Activated CD8-positive, alpha-beta memory T cell treated with anti-CD3 and anti-CD28 coated beads, Interleukin-2, amount 10 ng/mL, durations not matched to agents 7 days and 5 days (primary cell): ENCODE measurements around the gene CRYBB3. TPM values are rescaled to one million over a fixed set of nuclear protein-coding genes. Genes with fewer than 3 reads are reported as not detected.
A peak's percentile ranks its signal among the peaks of the same experiment; 100 is the strongest.
"Not testable (repeated sequence)": the region's sequence is repeated elsewhere in the genome, so short reads cannot be mapped to it uniquely, and the experiment has no call there.

ENCODE experiments used
- ATAC-seq: fragments of 150-1000 bp; cut with Tn5 transposase; one replicate; pipeline ENCODE4 v1.10.0; 2021; ENCODE audit warnings: moderate library complexity
- CTCF ChIA-PET: fragments of 350-600 bp; sonication (Branson Sonifier 250); formaldehyde crosslinking; loops from one replicate; lab custom pipeline; 2021; ENCODE audit warnings: antibody characterized with exemption; lab: Charles Lee
- DNase-seq: peaks from one replicate; pipeline ENCODE4 v3.0.0-alpha.2; 2020
- H3K27ac Mint-ChIP-seq: one replicate; pipeline ENCODE4 v1.8.0; 2021; ENCODE audit warnings: mild to moderate bottlenecking, mixed read lengths
- H3K27me3 Mint-ChIP-seq: one replicate; pipeline ENCODE4 v1.8.0; 2021; ENCODE audit warnings: mixed read lengths
- H3K36me3 Mint-ChIP-seq: one replicate; pipeline ENCODE4 v1.8.0; 2021; ENCODE audit warnings: mild to moderate bottlenecking, mixed read lengths
- H3K4me1 Mint-ChIP-seq: one replicate; pipeline ENCODE4 v1.8.0; 2021; ENCODE audit warnings: mixed read lengths
- H3K4me3 Mint-ChIP-seq: one replicate; pipeline ENCODE4 v1.8.0; 2021; ENCODE audit warnings: mild to moderate bottlenecking, moderate library complexity, mixed read lengths
- H3K9me3 Mint-ChIP-seq: one replicate; pipeline ENCODE4 v1.8.0; 2022; ENCODE audit warnings: low read depth, mixed read lengths
- total RNA-seq, 2 experiments: library from RNA; stranded (reverse); gene quantifications; one replicate each; pipeline ENCODE4 v1.2.3, GENCODE V29; 2021

The CRYBB3 gene
- total RNA-seq, 2 experiments from 2014 or later, result 0.52 TPM; not detected in 1

DNA sequence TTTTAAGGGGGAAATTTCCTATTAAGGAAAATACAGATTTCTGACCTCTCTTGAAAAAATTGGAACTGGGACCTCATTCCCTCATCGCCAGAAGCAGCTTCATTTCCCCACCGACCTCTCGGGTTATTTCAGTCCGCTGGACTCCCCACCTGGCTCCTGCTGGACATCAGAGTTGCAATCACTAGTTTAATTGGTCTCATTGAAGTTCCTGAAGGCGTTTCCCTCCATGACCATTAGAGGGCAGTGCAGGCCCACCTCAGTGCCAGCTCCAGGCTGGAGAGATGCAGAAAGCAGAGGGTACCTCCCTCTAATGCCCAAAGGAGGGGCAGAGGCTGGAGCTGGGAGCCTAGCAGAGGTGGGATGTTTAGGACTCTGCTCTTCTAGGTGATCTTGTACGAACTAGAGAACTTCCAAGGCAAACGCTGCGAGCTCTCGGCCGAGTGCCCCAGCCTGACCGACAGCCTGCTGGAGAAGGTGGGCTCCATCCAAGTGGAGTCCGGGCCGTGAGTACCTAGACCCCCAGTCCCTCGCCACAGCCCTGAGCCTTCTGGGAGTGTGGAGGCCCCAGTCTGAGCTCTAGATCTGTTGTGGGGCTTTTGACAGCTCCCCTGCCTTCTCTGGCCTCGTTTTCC is 2.7 kb downstream of the CRYBB3 start:
- Mint-ChIP-seq H3K4me1 (peaks cover 16% of the 10 kb centered on the region), H3K9me3 (no peaks in the 10 kb centered on the region), H3K36me3 (no peaks in the 10 kb centered on the region), H3K27me3 (no peaks in the 10 kb centered on the region), H3K27ac (no peak overlapping the region), H3K4me3 (no peak overlapping the region)
- ATAC-seq, result peak; percentile 57
- CTCF ChIA-PET, result interaction anchor here (0.6 to 3.4 kb wide), 30 partner anchors 9 to 1164 kb away, joined by 3 to 31 read pairs (median 4); no protein-coding TSS in a partner anchor
- peak; percentile 70 for DNase-seq

DNA sequence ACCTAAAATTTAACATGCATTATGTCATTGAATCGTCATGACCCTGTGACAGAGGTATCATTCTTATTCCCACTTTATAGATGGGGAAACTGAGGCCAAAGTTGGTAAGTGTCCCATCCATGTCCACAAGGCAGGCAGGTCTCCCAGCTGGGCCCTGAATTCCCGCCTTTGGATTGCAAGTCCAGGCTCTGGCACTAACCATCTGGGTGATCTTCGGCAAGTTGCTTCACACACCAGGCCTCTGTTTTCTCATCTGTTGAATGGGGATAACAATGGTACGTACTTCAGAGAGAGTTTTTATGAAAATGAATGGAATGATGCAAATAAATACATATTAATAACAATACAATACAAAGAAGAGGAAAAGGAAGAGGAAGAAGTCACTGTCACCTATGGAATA is 3.4 kb downstream of the CRYBB3 start:
- DNase-seq, result no peak
- H3K4me1 Mint-ChIP-seq, result peaks cover 16% of the 10 kb centered on the region
- H3K27me3 Mint-ChIP-seq, result no peaks in the 10 kb centered on the region
- no peaks in the 10 kb centered on the region for H3K9me3 Mint-ChIP-seq
- H3K4me3 Mint-ChIP-seq, result no peak overlapping the region
- CTCF ChIA-PET, result interaction anchor here (1.1 to 3.4 kb wide), 14 partner anchors 9 to 1164 kb away, joined by 3 to 31 read pairs (median 4); no protein-coding TSS in a partner anchor
- H3K36me3 Mint-ChIP-seq, result no peaks in the 10 kb centered on the region
- H3K27ac Mint-ChIP-seq, result no peak overlapping the region
- ATAC-seq, result no peak

DNA sequence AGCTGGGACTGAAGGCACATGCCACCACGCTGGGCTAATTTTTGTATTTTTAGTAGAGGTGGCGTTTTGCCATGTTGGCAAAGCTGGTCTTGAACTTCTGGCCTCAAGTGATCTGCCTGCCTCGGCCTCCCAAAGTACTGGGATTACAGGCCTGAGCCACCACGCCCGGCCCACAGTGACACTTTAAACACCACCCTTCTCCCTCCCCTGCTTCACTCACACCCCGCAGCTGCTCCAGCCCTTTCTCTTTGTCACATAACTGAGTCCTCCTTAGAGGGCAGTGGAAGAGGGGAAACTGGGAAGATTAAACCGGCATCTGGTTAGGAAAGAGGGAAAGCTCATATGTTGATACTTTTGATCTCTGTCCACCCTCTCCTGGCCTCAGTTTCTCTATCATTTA is 4.9 kb downstream of the CRYBB3 start:
- H3K36me3 Mint-ChIP-seq, result not testable (repeated sequence)

DNA sequence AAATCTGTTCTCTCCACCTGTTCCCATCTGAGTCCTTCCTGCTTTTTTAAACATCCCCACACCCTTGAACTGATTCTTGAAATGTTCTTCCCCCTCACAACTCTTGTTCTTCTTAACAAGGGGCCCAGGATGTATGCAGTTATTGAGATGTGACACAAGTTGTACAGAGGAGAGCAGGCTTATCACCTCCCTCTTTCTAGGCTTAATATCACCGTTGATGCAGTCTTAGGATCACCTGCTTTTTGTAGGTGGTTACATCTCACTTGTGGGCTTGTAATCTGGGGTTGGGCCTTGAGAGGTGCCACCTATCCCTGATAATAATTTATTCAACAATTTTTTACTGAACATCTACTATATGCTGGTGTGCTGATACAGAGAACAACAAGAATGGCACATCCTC is 6.2 kb downstream of the CRYBB3 start:
- Mint-ChIP-seq H3K9me3 (no peaks in the 10 kb centered on the region), H3K4me3 (no peak overlapping the region), H3K4me1 (peaks cover 12% of the 10 kb centered on the region), H3K36me3 (no peaks in the 10 kb centered on the region), H3K27me3 (no peaks in the 10 kb centered on the region), H3K27ac (no peak overlapping the region)
- ATAC-seq (no peak), DNase-seq (no peak)
- CTCF ChIA-PET, result no interaction called here

More for the DNA sequence above, 4.9 kb downstream of the CRYBB3 start:
- CTCF ChIA-PET, result interaction anchor here (0.6 to 1.4 kb wide), 2 partner anchors 129 to 403 kb away, joined by 3 read pairs; no protein-coding TSS in a partner anchor
- not testable (repeated sequence) for H3K27me3 Mint-ChIP-seq, H3K9me3 Mint-ChIP-seq, H3K4me3 Mint-ChIP-seq, DNase-seq, ATAC-seq, H3K27ac Mint-ChIP-seq
- peaks cover 16% of the 10 kb centered on the region for H3K4me1 Mint-ChIP-seq

DNA sequence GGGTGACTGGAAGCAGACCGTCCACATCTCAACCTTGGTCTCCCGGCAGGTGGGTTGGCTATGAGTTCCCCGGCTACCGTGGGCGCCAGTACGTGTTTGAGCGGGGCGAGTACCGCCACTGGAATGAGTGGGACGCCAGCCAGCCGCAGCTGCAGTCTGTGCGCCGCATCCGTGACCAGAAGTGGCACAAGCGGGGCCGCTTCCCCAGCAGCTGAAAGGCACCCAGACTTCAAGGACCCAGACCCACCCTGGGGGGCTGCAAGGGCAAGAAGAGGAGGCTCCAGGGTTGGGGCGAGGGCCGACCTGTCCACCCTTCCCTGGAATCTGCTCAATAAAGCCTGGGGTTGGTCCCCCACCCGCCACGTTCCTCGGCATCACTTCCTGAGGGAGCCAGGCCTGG is 7.3 kb downstream of the CRYBB3 start:
- CTCF ChIA-PET, result no interaction called here
- Mint-ChIP-seq H3K27ac (no peak overlapping the region), H3K36me3 (no peaks in the 10 kb centered on the region), H3K4me1 (peaks cover 2% of the 10 kb centered on the region), H3K4me3 (no peak overlapping the region), H3K27me3 (no peaks in the 10 kb centered on the region), H3K9me3 (no peaks in the 10 kb centered on the region)
- no peak for DNase-seq
- no peak for ATAC-seq

DNA sequence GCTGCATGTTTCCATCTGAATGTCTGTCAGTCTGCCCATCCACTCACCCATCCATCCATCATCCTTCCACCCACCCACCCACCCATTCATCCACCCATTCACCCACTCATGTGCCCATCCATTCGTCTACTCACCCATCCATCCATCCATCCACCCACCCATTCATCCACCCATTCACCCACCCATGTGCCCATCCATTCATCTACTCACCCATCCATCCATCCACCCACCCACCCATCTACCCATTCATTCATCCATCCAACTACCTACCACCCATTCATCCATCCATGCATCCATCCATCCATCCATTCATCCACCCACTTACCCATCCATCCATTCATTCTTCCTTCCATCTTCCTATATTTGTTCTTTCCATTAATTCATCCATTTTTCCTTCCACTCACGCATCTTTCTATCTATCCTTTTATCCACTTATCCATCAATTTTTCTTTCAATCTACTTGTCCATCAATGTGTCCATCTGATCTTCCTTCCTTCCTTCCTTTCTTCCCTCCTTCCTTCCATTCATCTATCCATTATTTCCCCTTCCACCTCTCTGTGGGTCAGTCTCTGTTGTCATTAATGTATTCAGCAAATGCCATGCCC is 8.0 kb downstream of the CRYBB3 start:
- no peak overlapping the region for H3K4me3 Mint-ChIP-seq
- H3K27ac Mint-ChIP-seq, result no peak overlapping the region

DNA sequence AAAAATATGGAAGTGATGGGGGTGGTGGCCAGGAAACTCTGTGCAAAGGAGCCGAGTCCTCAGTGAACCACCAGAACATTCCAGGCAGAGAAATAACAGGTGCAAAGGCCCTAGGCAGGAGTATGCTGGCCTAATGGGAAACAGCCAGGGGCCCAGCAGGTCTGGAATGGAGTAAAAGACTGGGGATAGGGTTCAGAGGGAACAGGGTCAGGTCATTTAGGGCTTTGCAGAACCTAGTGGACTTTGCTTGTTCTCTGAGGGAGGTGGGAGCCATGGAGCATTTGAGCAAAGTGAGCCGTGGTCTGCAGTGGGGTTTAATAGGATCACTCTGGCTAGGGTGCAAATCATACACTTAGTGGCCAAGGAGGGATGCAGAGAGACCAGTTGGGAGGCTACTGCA is 8.7 kb downstream of the CRYBB3 start:
- no peaks in the 10 kb centered on the region for H3K36me3 Mint-ChIP-seq
- H3K27me3 Mint-ChIP-seq, result peaks cover 3% of the 10 kb centered on the region
- DNase-seq, result no peak
- no peak for ATAC-seq
- CTCF ChIA-PET, result no interaction called here
- no peak overlapping the region for H3K4me3 Mint-ChIP-seq
- no peaks in the 10 kb centered on the region for H3K4me1 Mint-ChIP-seq
- no peaks in the 10 kb centered on the region for H3K9me3 Mint-ChIP-seq
- no peak overlapping the region for H3K27ac Mint-ChIP-seq

More for the DNA sequence above, 8.0 kb downstream of the CRYBB3 start:
- H3K36me3 Mint-ChIP-seq, result no peaks in the 10 kb centered on the region
- CTCF ChIA-PET, result no interaction called here
- H3K9me3 Mint-ChIP-seq, result no peaks in the 10 kb centered on the region
- peaks cover 3% of the 10 kb centered on the region for H3K27me3 Mint-ChIP-seq
- no peaks in the 10 kb centered on the region for H3K4me1 Mint-ChIP-seq
- no peak for DNase-seq
- ATAC-seq, result no peak

DNA sequence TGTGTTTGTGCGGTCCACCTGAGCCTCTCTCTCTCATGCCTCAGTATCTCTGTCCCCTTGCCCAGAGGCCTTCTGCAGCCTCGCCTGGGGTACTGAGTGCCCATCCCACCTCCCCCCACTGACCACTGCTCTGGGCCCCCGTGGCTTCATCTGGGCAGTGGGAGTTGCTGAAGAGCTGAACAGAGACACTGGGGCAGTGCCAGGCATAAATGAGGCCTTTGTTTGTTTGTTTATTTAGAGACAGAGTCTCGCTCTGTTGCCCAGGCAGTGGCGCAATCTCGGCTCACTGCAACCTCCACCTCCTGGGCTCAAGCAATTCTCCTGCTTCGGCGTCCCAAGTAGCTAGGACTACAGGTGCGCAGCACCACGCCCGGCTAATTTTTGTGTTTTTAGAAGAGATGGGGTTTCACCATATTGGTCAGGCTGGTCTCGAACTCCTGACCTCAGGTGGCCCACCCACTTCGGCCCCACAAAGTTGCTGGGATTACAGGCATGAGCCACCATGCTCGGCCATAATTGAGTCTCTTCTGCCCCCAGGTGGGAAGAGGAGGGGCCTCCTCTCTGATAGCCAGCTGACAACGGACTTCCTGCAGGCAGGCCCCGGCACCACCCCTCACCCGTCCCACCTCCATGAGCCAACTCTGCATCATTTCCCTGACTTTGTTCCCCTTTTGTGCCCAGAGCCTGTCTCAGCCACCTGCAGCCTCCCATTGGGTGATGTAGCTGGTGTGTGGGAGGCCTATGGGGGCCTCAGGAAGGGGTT is 9.3 kb downstream of the CRYBB3 start:
- Mint-ChIP-seq H3K27ac (no peak overlapping the region), H3K27me3 (peaks cover 5% of the 10 kb centered on the region), H3K4me3 (no peak overlapping the region), H3K9me3 (peaks cover 2% of the 10 kb centered on the region), H3K36me3 (no peaks in the 10 kb centered on the region), H3K4me1 (no peaks in the 10 kb centered on the region)
- CTCF ChIA-PET, result no interaction called here
- no peak for DNase-seq
- no peak for ATAC-seq

DNA sequence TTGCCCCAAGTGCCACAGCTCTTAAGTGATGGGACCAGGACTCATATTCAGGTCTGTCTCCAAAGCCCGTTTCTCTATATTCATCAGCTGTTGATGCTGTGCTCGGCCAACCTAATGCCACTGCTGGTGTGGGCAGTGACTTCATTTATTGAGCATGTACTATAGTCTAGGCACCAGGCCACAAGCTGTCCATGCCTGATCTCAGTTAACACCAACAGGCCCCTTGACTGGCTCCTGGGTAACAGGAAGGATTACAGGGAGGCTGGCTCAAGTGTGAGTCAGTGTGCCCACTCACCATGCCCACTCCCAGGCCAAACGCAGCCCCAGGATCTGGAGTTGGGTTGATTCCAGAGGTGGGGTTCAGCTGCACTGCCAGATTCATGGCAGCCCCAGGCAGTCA is 11.1 kb downstream of the CRYBB3 start:
- no peak overlapping the region for H3K4me3 Mint-ChIP-seq
- DNase-seq, result no peak
- H3K4me1 Mint-ChIP-seq, result no peaks in the 10 kb centered on the region
- peaks cover 5% of the 10 kb centered on the region for H3K27me3 Mint-ChIP-seq
- no peak for ATAC-seq
- CTCF ChIA-PET, result interaction anchor here (2.7 kb wide), 1 partner anchor 8 kb away, joined by 13 read pairs; no protein-coding TSS in a partner anchor
- H3K36me3 Mint-ChIP-seq, result no peaks in the 10 kb centered on the region
- peaks cover 2% of the 10 kb centered on the region for H3K9me3 Mint-ChIP-seq
- no peak overlapping the region for H3K27ac Mint-ChIP-seq

DNA sequence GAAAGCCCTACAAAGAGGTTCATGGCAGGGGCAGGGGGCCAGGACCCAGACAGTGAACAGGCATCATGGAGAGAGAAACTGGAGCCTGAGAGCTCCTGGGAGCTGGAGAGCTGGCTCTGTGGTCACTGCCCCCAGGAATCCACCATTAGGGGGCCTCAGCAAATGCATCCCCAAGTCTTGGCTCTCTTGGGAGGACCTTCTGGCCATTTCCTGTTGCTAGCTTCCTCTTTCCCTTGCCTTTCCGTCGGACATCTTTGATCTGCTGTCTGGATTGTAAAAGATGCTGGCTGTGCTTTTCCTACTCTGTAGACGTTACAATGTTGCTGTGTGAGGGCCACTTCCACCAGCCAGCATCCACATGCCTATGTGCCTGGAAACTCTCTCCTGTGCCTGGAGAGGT is 12.7 kb downstream of the CRYBB3 start:
- no peak for ATAC-seq
- Mint-ChIP-seq H3K4me1 (no peaks in the 10 kb centered on the region), H3K9me3 (peaks cover 2% of the 10 kb centered on the region), H3K27me3 (peaks cover 9% of the 10 kb centered on the region), H3K4me3 (no peak overlapping the region), H3K27ac (no peak overlapping the region), H3K36me3 (no peaks in the 10 kb centered on the region)
- CTCF ChIA-PET, result interaction anchor here (2.7 kb wide), 1 partner anchor 10 kb away, joined by 13 read pairs; no protein-coding TSS in a partner anchor
- no peak for DNase-seq

DNA sequence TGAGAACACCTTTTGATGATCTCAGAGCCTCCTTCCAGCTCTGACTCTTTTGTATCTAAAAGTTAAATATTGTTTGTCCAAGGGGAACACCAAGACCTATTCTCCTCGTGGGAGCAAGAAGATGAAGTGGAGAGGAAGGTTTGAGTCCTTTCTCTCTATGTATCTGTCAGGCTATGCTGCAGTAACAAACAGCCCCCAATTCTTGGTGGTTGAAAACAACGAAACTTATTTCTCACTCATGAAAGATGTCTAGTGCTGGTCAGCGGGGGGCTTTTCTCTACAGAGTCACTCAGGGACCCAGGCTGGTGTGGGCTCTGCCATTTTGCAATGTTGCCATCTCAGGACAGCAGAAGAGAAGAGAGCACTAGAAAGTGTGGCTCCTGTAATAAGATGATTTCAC is 13.6 kb downstream of the CRYBB3 start:
- Mint-ChIP-seq H3K4me1 (no peaks in the 10 kb centered on the region), H3K27ac (no peak overlapping the region), H3K4me3 (no peak overlapping the region), H3K36me3 (no peaks in the 10 kb centered on the region), H3K27me3 (peaks cover 9% of the 10 kb centered on the region), H3K9me3 (peaks cover 2% of the 10 kb centered on the region)
- DNase-seq, result no peak
- CTCF ChIA-PET, result interaction anchor here (1.3 to 2.7 kb wide), 2 partner anchors 11 kb away, joined by 4 to 13 read pairs; no protein-coding TSS in a partner anchor
- ATAC-seq, result no peak

DNA sequence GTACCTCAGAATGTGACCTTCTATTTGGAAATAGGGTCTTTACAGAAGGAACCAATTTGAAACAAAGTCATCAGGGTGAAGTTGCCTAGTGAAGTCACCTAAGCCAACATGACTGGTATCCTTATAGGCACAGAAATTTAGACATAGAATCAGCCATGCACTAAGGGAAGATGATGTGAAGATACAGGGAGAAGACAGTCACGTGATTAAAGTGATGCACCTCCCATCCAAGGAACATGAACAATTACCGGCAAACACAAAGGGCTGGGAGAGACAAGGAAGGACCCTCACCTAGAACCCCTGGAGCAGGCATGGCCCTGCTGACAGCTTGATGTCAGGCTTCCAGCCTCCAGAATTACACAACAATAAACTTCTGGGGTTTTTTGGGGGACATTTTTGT is 16.6 kb downstream of the CRYBB3 start:
- ATAC-seq (no peak), DNase-seq (no peak)
- Mint-ChIP-seq H3K4me1 (no peaks in the 10 kb centered on the region), H3K27ac (no peak overlapping the region), H3K9me3 (peaks cover 2% of the 10 kb centered on the region), H3K27me3 (peaks cover 9% of the 10 kb centered on the region), H3K4me3 (no peak overlapping the region), H3K36me3 (no peaks in the 10 kb centered on the region)
- CTCF ChIA-PET, result no interaction called here

DNA sequence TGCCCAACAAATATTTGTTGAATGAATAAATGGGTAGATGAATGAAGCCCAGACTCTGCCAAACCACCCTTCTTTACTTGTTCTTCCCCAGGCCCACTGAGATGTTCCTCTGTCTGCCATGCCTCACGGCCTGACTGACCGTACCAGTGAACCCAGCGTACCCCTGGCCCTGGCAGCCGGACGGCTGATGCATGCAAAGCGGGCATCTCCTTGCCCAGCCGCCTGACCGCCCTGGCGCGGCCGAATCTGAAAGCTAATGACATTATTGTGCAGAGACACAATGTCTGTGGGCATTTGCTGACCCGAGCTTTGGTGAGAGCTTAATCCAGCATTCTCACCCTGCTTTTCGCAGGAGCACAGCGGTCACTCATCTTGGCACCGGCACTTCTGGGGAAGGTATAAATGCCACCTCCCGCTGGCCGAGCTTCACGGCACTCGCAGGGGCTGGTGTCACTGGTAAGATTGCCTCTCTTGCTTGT is 19.6 kb downstream of the CRYBB3 start, which contains the start of gene CRYBB2:
TSS of gene CRYBB2 (plus strand) at position 429 of the 479 bp plus-strand sequence. CDS start 1,791 bp downstream, outside the sequence.
- Mint-ChIP-seq H3K4me3 (no peak within 1 kb of the TSS), H3K27ac (no peak within 1 kb of the TSS), H3K4me1 (no peaks in the 10 kb centered on the region), H3K27me3 (peaks cover 9% of the 10 kb centered on the region), H3K36me3 (no peaks in the 10 kb centered on the region), H3K9me3 (no peaks in the 10 kb centered on the region)
- ATAC-seq (no peak), DNase-seq (no peak)
- CTCF ChIA-PET, result no interaction called here
